ENCODE data around the gene YIF1B. TPM values are rescaled to one million over a fixed set of nuclear protein-coding genes. Genes with fewer than 3 reads are reported as not detected.
A peak's percentile ranks its signal among the peaks of the same experiment; 100 is the strongest.

The YIF1B gene
- total and polyA plus RNA-seq, 9 of the 15 experiments (the other 6 are each of a cell fraction or from before 2014, with no cell fraction given) = 8.5 to 586 (median 323) TPM

DNA sequence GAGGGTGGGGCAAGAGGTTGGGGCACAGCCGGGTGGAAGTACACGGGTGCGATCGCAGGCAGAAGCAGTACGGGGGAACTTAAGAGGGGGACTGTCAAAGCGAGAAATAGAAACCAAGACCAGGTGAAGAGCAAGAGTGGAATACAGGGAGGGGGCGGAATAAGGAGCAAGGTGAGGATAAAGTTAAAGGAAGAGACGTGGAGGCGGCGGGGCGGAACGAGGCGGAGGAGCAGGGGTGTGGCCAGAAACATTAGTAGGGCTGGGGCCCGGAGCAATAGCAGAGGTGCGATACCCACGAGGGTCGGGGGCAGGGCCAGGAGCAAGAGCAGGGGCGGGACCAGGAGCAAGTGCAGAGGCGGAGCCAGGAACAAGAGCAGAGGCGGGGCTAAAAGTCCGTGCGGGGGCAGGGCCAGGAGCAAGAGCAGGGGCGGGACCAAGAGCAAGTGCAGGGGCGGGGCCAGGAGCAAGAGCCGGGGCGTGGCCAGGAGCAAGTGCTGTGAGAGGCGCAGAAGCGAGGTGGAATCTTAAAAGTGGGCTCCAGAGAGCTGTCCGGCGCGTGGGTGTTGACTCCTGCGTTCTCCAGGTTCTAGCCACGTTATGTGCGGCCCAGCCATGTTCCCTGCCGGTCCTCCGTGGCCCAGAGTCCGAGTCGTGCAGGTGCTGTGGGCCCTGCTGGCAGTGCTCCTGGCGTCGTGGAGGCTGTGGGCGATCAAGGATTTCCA, 21.1 kb upstream of the YIF1B start (continued):
- TF ChIP-seq, protein P1, sequence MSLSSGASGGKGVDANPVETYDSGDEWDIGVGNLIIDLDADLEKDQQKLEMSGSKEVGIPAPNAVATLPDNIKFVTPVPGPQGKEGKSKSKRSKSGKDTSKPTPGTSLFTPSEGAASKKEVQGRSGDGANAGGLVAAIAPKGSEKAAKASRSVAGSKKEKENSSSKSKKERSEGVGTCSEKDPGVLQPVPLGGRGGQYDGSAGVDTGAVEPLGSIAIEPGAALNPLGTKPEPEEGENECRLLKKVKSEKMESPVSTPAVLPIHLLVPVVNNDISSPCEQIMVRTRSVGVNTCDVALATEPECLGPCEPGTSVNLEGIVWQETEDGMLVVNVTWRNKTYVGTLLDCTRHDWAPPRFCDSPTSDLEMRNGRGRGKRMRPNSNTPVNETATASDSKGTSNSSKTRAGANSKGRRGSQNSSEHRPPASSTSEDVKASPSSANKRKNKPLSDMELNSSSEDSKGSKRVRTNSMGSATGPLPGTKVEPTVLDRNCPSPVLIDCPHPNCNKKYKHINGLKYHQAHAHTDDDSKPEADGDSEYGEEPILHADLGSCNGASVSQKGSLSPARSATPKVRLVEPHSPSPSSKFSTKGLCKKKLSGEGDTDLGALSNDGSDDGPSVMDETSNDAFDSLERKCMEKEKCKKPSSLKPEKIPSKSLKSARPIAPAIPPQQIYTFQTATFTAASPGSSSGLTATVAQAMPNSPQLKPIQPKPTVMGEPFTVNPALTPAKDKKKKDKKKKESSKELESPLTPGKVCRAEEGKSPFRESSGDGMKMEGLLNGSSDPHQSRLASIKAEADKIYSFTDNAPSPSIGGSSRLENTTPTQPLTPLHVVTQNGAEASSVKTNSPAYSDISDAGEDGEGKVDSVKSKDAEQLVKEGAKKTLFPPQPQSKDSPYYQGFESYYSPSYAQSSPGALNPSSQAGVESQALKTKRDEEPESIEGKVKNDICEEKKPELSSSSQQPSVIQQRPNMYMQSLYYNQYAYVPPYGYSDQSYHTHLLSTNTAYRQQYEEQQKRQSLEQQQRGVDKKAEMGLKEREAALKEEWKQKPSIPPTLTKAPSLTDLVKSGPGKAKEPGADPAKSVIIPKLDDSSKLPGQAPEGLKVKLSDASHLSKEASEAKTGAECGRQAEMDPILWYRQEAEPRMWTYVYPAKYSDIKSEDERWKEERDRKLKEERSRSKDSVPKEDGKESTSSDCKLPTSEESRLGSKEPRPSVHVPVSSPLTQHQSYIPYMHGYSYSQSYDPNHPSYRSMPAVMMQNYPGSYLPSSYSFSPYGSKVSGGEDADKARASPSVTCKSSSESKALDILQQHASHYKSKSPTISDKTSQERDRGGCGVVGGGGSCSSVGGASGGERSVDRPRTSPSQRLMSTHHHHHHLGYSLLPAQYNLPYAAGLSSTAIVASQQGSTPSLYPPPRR (CRISPR knock-in tag; IDR thresholded peaks at IDR 0.05; ENCODE audit: borderline replicate concordance) = no peak
- TF ChIP-seq, protein P2, sequence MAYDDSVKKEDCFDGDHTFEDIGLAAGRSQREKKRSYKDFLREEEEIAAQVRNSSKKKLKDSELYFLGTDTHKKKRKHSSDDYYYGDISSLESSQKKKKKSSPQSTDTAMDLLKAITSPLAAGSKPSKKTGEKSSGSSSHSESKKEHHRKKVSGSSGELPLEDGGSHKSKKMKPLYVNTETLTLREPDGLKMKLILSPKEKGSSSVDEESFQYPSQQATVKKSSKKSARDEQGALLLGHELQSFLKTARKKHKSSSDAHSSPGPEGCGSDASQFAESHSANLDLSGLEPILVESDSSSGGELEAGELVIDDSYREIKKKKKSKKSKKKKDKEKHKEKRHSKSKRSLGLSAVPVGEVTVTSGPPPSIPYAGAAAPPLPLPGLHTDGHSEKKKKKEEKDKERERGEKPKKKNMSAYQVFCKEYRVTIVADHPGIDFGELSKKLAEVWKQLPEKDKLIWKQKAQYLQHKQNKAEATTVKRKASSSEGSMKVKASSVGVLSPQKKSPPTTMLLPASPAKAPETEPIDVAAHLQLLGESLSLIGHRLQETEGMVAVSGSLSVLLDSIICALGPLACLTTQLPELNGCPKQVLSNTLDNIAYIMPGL (CRISPR knock-in tag; IDR thresholded peaks at IDR 0.05) = no peak
- TF ChIP-seq TOE1 (IDR thresholded peaks at IDR 0.05; ENCODE audit: borderline replicate concordance) = peak; percentile 69; the same call in 1 of the 2 replicates
- TF ChIP-seq TOE1 (CRISPR knock-in tag; IDR thresholded peaks at IDR 0.05; ENCODE audit: borderline replicate concordance, low read depth) = no peak
- no peak for TF ChIP-seq SIRT6 (IDR thresholded peaks at IDR 0.05; ENCODE audit: low read depth, low read length)
- TF ChIP-seq BRD4 (IDR thresholded peaks at IDR 0.05) = no peak
- TF ChIP-seq TAF7 (tag; IDR thresholded peaks at IDR 0.05) = no peak
- 0 out of 4 replicates have a peak, but pooled peaks of 1 of the 2 experiments have one; percentile 22 for TF ChIP-seq ARNT (IDR thresholded peaks at IDR 0.05)
- TF ChIP-seq ZNF146 (CRISPR knock-in tag; IDR thresholded peaks at IDR 0.05; ENCODE audit: unreplicated experiment) = peak; percentile 3
- peak; percentile 88 for TF ChIP-seq L3MBTL2 (IDR thresholded peaks at IDR 0.05)
- TF ChIP-seq, protein P3, sequence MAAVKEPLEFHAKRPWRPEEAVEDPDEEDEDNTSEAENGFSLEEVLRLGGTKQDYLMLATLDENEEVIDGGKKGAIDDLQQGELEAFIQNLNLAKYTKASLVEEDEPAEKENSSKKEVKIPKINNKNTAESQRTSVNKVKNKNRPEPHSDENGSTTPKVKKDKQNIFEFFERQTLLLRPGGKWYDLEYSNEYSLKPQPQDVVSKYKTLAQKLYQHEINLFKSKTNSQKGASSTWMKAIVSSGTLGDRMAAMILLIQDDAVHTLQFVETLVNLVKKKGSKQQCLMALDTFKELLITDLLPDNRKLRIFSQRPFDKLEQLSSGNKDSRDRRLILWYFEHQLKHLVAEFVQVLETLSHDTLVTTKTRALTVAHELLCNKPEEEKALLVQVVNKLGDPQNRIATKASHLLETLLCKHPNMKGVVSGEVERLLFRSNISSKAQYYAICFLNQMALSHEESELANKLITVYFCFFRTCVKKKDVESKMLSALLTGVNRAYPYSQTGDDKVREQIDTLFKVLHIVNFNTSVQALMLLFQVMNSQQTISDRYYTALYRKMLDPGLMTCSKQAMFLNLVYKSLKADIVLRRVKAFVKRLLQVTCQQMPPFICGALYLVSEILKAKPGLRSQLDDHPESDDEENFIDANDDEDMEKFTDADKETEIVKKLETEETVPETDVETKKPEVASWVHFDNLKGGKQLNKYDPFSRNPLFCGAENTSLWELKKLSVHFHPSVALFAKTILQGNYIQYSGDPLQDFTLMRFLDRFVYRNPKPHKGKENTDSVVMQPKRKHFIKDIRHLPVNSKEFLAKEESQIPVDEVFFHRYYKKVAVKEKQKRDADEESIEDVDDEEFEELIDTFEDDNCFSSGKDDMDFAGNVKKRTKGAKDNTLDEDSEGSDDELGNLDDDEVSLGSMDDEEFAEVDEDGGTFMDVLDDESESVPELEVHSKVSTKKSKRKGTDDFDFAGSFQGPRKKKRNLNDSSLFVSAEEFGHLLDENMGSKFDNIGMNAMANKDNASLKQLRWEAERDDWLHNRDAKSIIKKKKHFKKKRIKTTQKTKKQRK (IDR thresholded peaks at IDR 0.05; ENCODE audit: borderline replicate concordance, low read depth, low read length) = no peak
- TF ChIP-seq NR4A1 (CRISPR knock-in tag; IDR thresholded peaks at IDR 0.05) = no peak
- no peak for TF ChIP-seq NR4A1 (tag; IDR thresholded peaks at IDR 0.05)
- TF ChIP-seq NRF1 (conservative IDR thresholded peaks at IDR 0.05 in 1 of 2, IDR thresholded peaks at IDR 0.05 in 1 of 2) = peak; percentile 80 to 83
- TF ChIP-seq CBX8 (IDR thresholded peaks at IDR 0.05; ENCODE audit: borderline replicate concordance, extremely low read depth, low read depth, low read length, poor library complexity, severe bottlenecking) = no peak

All from K562 (cell line).